Umbilical cord (tissue), 2 donors: ENCODE measurements around the gene GPR107. TPM values are rescaled to one million over a fixed set of nuclear protein-coding genes. Genes with fewer than 3 reads are reported as not detected.

Experiments
- DNase-seq: peaks from one replicate; pipeline ENCODE4 v3.0.0-alpha.2; 2015; ENCODE audit warnings: low spot score
- total RNA-seq: library from RNA; depleted of rRNA; stranded (reverse); fragments of >200 nt; gene quantifications from one replicate; pipeline ENCODE4 v1.2.3, GENCODE V29; 2014; ENCODE audit warnings: low replicate concordance; ENCODE audit not compliant: insufficient read depth

The GPR107 gene
- total RNA-seq, 1 donor from 2014 or later: 53.7 TPM

- no peak for DNase-seq
Measured at GRCh38 chr9:130027533-130028365, 26.0 kb upstream of the GPR107 start.

- DNase-seq: no peak
Measured at GRCh38 chr9:130028493-130029222, 25.0 kb upstream of the GPR107 start.

GRCh38 chr9:130029223-130029973 lies 24.3 kb upstream of the GPR107 start:
- DNase-seq: no peak

- DNase-seq: no peak
Measured at GRCh38 chr9:130030651-130031127, 23.0 kb upstream of the GPR107 start.

GRCh38 chr9:130034570-130034969 lies 19.1 kb upstream of the GPR107 start:
- no peak for DNase-seq

- DNase-seq: no peak
Measured at GRCh38 chr9:130036099-130036498, 17.6 kb upstream of the GPR107 start.

GRCh38 chr9:130039528-130040147 lies 14.1 kb upstream of the GPR107 start:
- no peak for DNase-seq

GRCh38 chr9:130040984-130041647 lies 12.6 kb upstream of the GPR107 start:
- DNase-seq: no peak

- DNase-seq: peak; percentile 48
Measured at GRCh38 chr9:130041648-130042405, 11.9 kb upstream of the GPR107 start.

- peak; percentile 36 for DNase-seq
Measured at GRCh38 chr9:130042406-130042884, 11.3 kb upstream of the GPR107 start.

- DNase-seq: peak; percentile 83
Measured at GRCh38 chr9:130042885-130043653, 10.6 kb upstream of the GPR107 start, which contains the start of gene FNBP1. Gene FNBP1, minus strand, starts transcription at chr9:130043189. Its CDS starts 214 bp downstream, at chr9:130042975.

- DNase-seq: no peak
Measured at GRCh38 chr9:130043654-130044623, 9.8 kb upstream of the GPR107 start.

GRCh38 chr9:130045725-130046450 lies 7.8 kb upstream of the GPR107 start:
- DNase-seq: no peak

- no peak for DNase-seq
Measured at GRCh38 chr9:130049431-130050210, 4.1 kb upstream of the GPR107 start.

GRCh38 chr9:130050462-130050861 lies 3.2 kb upstream of the GPR107 start:
- no peak for DNase-seq

GRCh38 chr9:130051855-130052254 lies 1.9 kb upstream of the GPR107 start:
- peak; percentile 25 for DNase-seq
